ENCODE results near the gene MYL9.
A peak's percentile ranks its signal among the peaks of the same experiment; 100 is the strongest.
"Not testable (repeated sequence)": the region's sequence is repeated elsewhere in the genome, so short reads cannot be mapped to it uniquely, and the experiment has no call there.

MYL9 gene

GRCh38 chr20:36541227-36541767, at the start of gene MYL9:
MYL9 (plus strand) TSS chr20:36541519; CDS start chr20:36544885, 3,366 bp downstream.
- peak; percentile 29 for DNase-seq

GRCh38 chr20:36491901-36492617, 49.3 kb upstream of the MYL9 start:
- peak; percentile 56 for DNase-seq

- no peak for DNase-seq
Measured at GRCh38 chr20:36493051-36493800, 48.1 kb upstream of the MYL9 start.

GRCh38 chr20:36493801-36494114, 47.6 kb upstream of the MYL9 start:
- DNase-seq: no peak

GRCh38 chr20:36496707-36497669, 44.3 kb upstream of the MYL9 start:
- no peak for DNase-seq

GRCh38 chr20:36497856-36498255, 43.5 kb upstream of the MYL9 start:
- no peak for DNase-seq

- no peak for DNase-seq
Measured at GRCh38 chr20:36498386-36499179, 42.7 kb upstream of the MYL9 start.

GRCh38 chr20:36499211-36499610, 42.1 kb upstream of the MYL9 start:
- no peak for DNase-seq

- DNase-seq: no peak
Measured at GRCh38 chr20:36499723-36500501, 41.4 kb upstream of the MYL9 start.

GRCh38 chr20:36501367-36502006, 39.8 kb upstream of the MYL9 start:
- DNase-seq: no peak

GRCh38 chr20:36504295-36504694, 37.0 kb upstream of the MYL9 start:
- DNase-seq: no peak

GRCh38 chr20:36506253-36506652, 35.1 kb upstream of the MYL9 start:
- no peak for DNase-seq

- DNase-seq: no peak
Measured at GRCh38 chr20:36507746-36508145, 33.6 kb upstream of the MYL9 start.

GRCh38 chr20:36519012-36519719, 22.2 kb upstream of the MYL9 start:
- no peak for DNase-seq

GRCh38 chr20:36519944-36520343, 21.4 kb upstream of the MYL9 start:
- no peak for DNase-seq

GRCh38 chr20:36521526-36521925, 19.8 kb upstream of the MYL9 start:
- no peak for DNase-seq

GRCh38 chr20:36522412-36522811, 18.9 kb upstream of the MYL9 start:
- DNase-seq: not testable (repeated sequence)

- no peak for DNase-seq
Measured at GRCh38 chr20:36523341-36523740, 18.0 kb upstream of the MYL9 start.

- DNase-seq: no peak
Measured at GRCh38 chr20:36525620-36526365, 15.5 kb upstream of the MYL9 start.

Data from CD4-positive, alpha-beta T cell treated with Interleukin-15 for 1 hour (primary cell).